Mucosa of descending colon (tissue), 3 donors: ENCODE data around the gene HBE1. TPM values are rescaled to one million over a fixed set of nuclear protein-coding genes. Genes with fewer than 3 reads are reported as not detected.
"Not testable (repeated sequence)": the region's sequence is repeated elsewhere in the genome, so short reads cannot be mapped to it uniquely, and the experiment has no call there.

Experiments used
- ATAC-seq: fragments of 200-7000 bp; cut with Tn5 transposase; one replicate; pipeline ENCODE4 v1.9.1; 2020; ENCODE audit warnings: mild to moderate bottlenecking, moderate library complexity
- DNase-seq, 3 donors: peaks; one replicate each; pipeline ENCODE4 v3.0.0-alpha.2; 2020
- H3K36me3 ChIP-seq: fragments of 200-600 bp; one replicate; pipeline ENCODE4 v1.8.0; 2021; ENCODE audit warnings: low read depth, mild to moderate bottlenecking
- H3K4me1 ChIP-seq: fragments of 200-600 bp; one replicate; pipeline ENCODE4 v1.8.0; 2021; ENCODE audit warnings: low read depth, mild to moderate bottlenecking
- H3K4me3 ChIP-seq: fragments of 200-600 bp; one replicate; pipeline ENCODE4 v1.8.0; 2021; ENCODE audit warnings: mild to moderate bottlenecking
- H3K9me3 ChIP-seq: fragments of 200-600 bp; one replicate; pipeline ENCODE4 v1.8.0; 2021; ENCODE audit warnings: mild to moderate bottlenecking
- intact Hi-C, 2 donors: fragments of 100-400 bp; cut with DNase I in 1 of 2; cut with micrococcal nuclease in 1 of 2; formaldehyde crosslinking; loops; one replicate each; pipeline versions ENCODE4 v1.11.0 to v1.11.1; 2022; cut with DNase I, micrococcal nuclease
- long read RNA-seq, 2 donors: library from polyadenylated mRNA; unstranded; transcript quantifications; one replicate each; pipeline ENCODE4 v2.0.0, GENCODE V29; 2019 to 2021
- total RNA-seq, 3 donors: library from RNA; stranded (reverse); fragmentation: NEBNext Ultra II Directional in 2 of 3; extraction: Animal tissue kit (Norgen Biotek cat#: 25700) in 2 of 3; gene quantifications; one replicate each; pipeline versions ENCODE4 v1.2.1 to v1.2.4, GENCODE V29; 2021 to 2023
- TF ChIP-seq, protein P1 (sequence below): fragments of 200-600 bp; IDR thresholded peaks from one replicate; pipeline ENCODE4 v1.8.0; 2022; ENCODE audit warnings: antibody characterized with exemption, mild to moderate bottlenecking
- donor health status: DM: no; HTN: no; CAD: no; lungs with moderate emphysema.
- donor health status: DM: no; HTN: no; CAD: no.
- donor health status: DM: no; HTN: yes; CAD: no.

HBE1 gene
- total RNA-seq = not detected
- long read RNA-seq, donor 1 = 0 reads
- long read RNA-seq, donor 2 = 0 reads

GRCh38 chr11:5269715-5270147 lies at the start of gene HBE1:
TSS of gene HBE1 (minus strand) at chr11:5269945. CDS start at chr11:5269890, 55 bp downstream.
- TF ChIP-seq, protein P1, sequence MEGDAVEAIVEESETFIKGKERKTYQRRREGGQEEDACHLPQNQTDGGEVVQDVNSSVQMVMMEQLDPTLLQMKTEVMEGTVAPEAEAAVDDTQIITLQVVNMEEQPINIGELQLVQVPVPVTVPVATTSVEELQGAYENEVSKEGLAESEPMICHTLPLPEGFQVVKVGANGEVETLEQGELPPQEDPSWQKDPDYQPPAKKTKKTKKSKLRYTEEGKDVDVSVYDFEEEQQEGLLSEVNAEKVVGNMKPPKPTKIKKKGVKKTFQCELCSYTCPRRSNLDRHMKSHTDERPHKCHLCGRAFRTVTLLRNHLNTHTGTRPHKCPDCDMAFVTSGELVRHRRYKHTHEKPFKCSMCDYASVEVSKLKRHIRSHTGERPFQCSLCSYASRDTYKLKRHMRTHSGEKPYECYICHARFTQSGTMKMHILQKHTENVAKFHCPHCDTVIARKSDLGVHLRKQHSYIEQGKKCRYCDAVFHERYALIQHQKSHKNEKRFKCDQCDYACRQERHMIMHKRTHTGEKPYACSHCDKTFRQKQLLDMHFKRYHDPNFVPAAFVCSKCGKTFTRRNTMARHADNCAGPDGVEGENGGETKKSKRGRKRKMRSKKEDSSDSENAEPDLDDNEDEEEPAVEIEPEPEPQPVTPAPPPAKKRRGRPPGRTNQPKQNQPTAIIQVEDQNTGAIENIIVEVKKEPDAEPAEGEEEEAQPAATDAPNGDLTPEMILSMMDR = no peak
- Histone ChIP-seq H3K4me3 (no peak within 1 kb of the TSS), H3K36me3 (no peaks in the 10 kb centered on the region), H3K9me3 (no peaks in the 10 kb centered on the region), H3K4me1 (no peaks in the 10 kb centered on the region)
- ATAC-seq (no peak), DNase-seq (no peak)
- intact Hi-C loops = no loop called here

GRCh38 chr11:5317292-5317691 lies 47.5 kb upstream of the HBE1 start:
- Histone ChIP-seq H3K4me1 (no peaks in the 10 kb centered on the region), H3K36me3 (no peaks in the 10 kb centered on the region), H3K9me3 (no peaks in the 10 kb centered on the region), H3K4me3 (no peak overlapping the region)
- TF ChIP-seq, protein P1 = no peak
- DNase-seq (no peak), ATAC-seq (no peak)
- intact Hi-C loops = no loop called here

- H3K4me3 ChIP-seq, H3K36me3 ChIP-seq, ATAC-seq, intact Hi-C loops, H3K9me3 ChIP-seq, H3K4me1 ChIP-seq, DNase-seq: not testable (repeated sequence)
These were observed 43.7 kb upstream of the HBE1 start for GRCh38 chr11:5313326-5314023.

DNA sequence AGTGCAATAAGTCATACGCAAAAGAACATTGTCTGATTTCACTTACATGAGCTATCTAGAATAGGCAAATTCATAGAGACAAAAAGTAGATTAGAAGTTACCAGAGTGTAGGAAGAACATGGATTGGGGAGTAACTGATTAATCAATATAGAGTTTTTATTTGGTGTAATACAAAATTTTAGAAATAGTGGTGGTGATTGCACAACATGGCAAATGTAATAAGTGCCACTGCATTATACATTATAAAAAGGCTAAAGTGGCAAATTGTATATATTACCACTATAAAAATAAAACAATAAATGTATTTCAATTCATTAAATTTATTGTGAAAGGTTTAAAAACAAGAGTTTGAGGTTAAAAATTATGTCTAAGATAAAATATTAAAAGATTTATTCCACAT lies 40.7 kb upstream of the HBE1 start:
- H3K36me3 ChIP-seq = no peaks in the 10 kb centered on the region
- no peaks in the 10 kb centered on the region for H3K9me3 ChIP-seq
- DNase-seq (no peak), ATAC-seq (no peak)
- TF ChIP-seq, protein P1 = no peak
- no peak overlapping the region for H3K4me3 ChIP-seq
- no peaks in the 10 kb centered on the region for H3K4me1 ChIP-seq
- intact Hi-C loops = no loop called here

DNA sequence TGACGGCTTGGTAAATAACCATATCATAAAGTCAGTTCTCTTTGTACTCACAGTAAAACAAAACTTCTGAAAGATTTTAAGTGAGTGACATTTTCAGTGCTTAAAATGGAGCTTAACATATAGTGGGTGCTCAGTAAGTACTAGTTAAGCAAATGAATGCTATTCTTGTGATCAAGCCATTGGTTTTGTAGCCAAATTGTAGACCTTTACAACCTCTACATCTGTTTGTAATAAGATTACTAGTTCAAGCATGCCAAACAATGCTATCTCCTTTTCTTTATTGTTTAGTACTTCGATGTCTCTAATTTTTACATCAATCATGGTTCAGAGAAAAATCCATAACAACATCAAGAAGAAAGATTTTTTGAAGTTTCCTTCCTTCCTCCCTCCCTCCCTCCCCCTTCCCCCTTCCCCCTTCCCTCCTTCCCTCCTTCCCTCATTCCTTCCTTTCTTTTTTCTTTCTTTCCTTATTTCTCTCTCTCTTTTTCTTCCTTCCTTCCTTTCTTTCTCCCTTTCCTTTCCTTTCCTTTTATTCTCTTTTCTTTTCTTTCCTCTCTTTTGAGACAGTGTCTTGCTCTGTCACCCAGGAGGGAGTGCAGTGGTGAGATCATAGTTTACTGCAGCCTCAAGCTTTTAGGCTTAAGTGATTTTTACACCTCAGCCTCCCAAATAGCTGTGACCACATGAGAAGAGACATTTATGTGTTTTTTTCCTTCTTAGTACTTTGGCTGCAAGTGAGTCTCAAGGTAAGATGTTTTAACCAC lies 37.7 kb upstream of the HBE1 start:
- no peak for ATAC-seq
- H3K36me3 ChIP-seq = no peaks in the 10 kb centered on the region
- H3K4me1 ChIP-seq = no peaks in the 10 kb centered on the region
- no peaks in the 10 kb centered on the region for H3K9me3 ChIP-seq
- no peak overlapping the region for H3K4me3 ChIP-seq
- no peak for DNase-seq
- intact Hi-C loops = no loop called here
- TF ChIP-seq, protein P1 = no peak

DNA sequence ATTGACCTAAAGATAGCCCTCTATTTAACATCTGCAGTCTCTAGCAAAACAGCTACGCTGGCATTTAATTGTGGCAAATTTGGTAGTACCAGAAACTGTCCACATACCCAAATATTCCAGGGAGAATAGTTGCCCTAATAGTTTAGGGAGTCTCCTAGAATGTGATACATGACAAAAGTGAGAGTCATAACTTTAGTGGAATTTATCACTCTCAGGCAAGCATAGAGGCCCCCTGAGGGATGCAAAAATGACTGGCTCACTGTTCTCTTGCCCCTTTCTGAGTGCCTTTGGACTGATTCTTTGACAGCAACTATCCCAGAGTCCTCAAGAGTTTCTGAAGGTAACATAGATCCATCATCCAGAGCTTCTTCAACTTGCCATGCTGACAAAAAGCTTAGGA lies 34.3 kb upstream of the HBE1 start:
- ATAC-seq = no peak
- Histone ChIP-seq H3K9me3 (no peaks in the 10 kb centered on the region), H3K4me1 (no peaks in the 10 kb centered on the region), H3K36me3 (no peaks in the 10 kb centered on the region), H3K4me3 (no peak overlapping the region)
- DNase-seq = no peak
- TF ChIP-seq, protein P1 = no peak
- intact Hi-C loops = no loop called here
